HUES48 (cell line): ENCODE data around the gene ADGRG6.

ENCODE experiments used
- H3K27ac ChIP-seq: one replicate; pipeline ENCODE4 v1.7.0; 2013; ENCODE audit warnings: low read depth, low read length, inconsistent platforms
- H3K27me3 ChIP-seq: 2 replicates; pipeline ENCODE4 v1.6.1; 2013; ENCODE audit warnings: mild to moderate bottlenecking, low read length; ENCODE audit not compliant: control insufficient read depth, insufficient read depth
- H3K36me3 ChIP-seq: 2 replicates; pipeline ENCODE4 v1.6.1; 2013; ENCODE audit warnings: low read length; ENCODE audit not compliant: control insufficient read depth, insufficient read depth
- H3K4me1 ChIP-seq: 2 replicates; pipeline ENCODE4 v1.6.1; 2013; ENCODE audit warnings: mild to moderate bottlenecking, low read length; ENCODE audit not compliant: control insufficient read depth, insufficient read depth
- H3K4me3 ChIP-seq: 2 replicates; pipeline ENCODE4 v1.5.1; 2013; ENCODE audit warnings: mild to moderate bottlenecking, low read depth, low read length
- H3K9ac ChIP-seq: 2 replicates; pipeline ENCODE4 v1.6.1; 2013; ENCODE audit warnings: mild to moderate bottlenecking, low read depth, low read length, moderate library complexity
- H3K9me3 ChIP-seq: 2 replicates; pipeline ENCODE4 v1.6.1; 2013; ENCODE audit warnings: low read length; ENCODE audit not compliant: control insufficient read depth, insufficient read depth

Gene ADGRG6

DNA sequence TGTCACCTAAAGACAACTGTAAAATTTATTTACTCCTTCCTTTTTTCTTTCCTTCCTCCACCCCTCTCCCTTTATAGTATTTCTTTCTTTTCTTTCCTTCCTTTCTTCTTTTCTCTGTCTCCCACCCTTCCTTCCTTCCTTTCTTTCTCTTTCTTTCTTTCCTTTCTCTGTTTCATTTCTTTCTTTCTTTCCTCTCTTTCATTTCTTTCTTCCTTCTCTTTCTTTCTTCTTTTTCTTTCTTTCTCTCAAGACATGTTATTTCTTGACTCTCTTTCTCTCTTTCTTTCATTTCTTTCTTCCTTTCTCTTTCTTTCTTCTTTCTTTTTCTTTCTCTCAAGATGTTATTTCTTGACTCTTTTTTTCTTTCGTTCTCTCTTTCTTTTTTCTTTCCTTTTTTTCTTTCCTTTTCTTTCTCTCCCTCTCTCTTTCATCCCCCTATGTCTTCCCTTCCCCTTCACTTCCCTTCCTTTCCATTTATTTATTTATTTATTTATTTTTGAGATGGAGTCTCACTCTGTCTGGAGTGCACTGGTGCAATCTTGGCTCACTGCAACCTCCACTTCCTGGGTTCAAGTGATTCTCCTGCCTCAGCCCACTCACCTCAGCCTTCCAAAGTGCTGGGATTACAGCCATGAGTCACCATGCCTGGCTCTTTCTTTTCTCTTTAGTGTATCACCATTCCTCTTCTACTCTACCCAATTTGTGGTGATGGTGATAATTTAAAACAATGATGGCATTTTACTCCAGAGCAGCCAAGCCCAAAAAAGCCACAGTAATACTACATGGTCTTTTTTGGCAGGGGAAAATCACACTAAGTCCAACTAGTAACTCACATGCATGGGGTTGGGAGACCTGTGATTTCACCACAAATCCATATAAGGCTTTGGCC lies 188.2 kb downstream of the ADGRG6 start:
- no peaks in the 10 kb centered on the region for H3K27me3 ChIP-seq
- no peak overlapping the region for H3K27ac ChIP-seq
- no peak overlapping the region for H3K9ac ChIP-seq
- no peaks in the 10 kb centered on the region for H3K4me1 ChIP-seq
- no peaks in the 10 kb centered on the region for H3K36me3 ChIP-seq
- H3K9me3 ChIP-seq: no peaks in the 10 kb centered on the region
- no peak overlapping the region for H3K4me3 ChIP-seq
